CD4-positive, alpha-beta T cell treated with Interleukin-17A for 1 hour (primary cell): ENCODE measurements around the gene GAL3ST1.
"Not testable (repeated sequence)": the region's sequence is repeated elsewhere in the genome, so short reads cannot be mapped to it uniquely, and the experiment has no call there.

Source experiments
- DNase-seq: peaks from one replicate; pipeline ENCODE4 v3.0.0-alpha.2; 2020

GAL3ST1 gene

DNA sequence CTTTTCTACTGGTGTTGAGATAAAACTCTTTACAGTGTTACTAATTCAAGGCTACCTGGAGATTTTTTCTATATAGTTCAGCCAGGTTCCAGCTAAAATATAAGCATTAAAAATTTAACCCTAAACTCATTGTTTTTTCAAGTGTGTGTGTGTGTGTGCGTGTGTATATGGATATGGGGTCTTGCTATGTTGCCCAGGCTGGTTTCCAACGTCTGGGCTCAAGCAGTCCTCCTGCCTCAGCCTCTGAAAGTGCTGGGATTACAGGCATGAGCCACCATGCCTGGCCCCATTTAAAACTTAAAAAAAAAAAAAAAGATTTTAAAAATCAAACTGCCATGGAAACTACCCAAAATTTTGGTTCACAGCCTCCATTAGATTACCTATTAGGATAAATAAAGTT lies 21.7 kb upstream of the GAL3ST1 start:
- no peak for DNase-seq

DNA sequence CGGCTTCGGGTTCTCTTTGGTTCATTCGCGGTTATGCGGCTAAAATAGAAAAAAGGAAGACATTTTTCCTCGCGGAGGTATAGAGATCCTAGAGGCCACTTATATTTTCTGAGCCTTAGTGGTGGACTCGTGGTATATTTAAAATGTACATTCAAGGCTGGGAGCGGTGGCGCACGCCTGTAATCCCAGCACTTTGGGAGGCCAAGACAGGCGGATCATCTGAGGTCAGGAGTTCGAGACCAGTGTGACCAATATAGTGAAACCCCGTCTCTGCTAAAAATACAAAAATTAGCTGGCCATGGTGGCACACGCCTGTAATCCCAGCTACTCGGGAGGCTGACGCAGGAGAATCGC lies 17.9 kb upstream of the GAL3ST1 start:
- DNase-seq, result not testable (repeated sequence)

DNA sequence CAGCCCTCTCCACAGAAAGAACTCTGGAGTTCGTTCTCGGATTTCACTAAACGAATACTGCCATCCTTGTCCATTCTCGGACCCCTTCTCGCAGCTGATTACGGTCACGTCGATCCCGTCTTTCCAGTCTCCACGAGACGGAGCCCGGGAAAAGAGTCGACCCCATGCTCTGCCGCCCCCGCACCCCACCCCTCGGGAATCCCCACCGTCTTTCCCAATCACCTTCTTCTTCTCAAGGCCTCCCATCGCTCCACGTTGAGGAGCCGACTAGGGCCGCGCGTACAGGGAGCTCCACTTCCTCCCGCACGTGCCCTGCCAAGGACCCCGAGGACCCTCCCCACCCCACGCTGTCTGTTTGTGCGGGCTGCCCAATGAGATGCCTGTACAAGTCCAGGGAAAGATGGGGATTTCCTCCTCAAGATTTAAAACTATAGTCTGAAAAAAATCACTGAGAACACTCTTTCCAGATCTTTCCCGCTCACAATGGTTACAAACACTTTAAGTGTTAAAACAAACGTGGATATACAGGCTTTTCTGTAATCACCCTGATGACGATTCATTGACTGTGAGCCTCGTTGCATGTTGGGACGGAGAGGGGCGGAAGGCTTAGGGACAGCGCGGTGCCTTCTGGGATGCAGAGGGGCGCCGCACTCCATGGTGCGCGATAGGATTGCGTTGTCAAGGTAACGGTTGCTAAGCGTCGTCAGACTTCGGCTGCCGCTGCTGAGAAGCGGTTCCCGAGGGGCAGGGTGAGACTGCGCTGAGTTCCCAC lies 17.3 kb upstream of the GAL3ST1 start, which contains the start of gene PES1:
TSS of gene PES1 (minus strand) at position 323 of the 772 bp plus-strand sequence. CDS start at position 246, 77 bp downstream.
- peak; percentile 98 for DNase-seq

DNA sequence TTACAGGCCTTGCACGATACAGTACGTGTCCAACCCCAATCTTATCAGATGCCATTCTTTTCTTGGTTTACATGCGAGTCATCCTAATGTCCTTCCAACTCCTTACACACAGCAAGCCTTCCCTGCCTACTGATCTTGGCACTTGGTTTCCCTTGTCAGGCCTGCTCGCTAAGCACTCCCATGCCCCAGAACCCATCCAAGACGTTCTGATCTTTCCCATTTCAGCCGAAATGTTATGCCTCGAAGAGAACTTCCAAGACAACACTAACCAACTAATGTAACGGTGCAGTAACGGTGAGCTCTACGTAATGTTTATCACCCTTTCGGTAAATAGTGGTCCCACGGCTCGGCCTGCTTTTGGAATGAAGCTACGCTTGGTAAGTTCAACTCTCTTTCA lies 16.7 kb upstream of the GAL3ST1 start:
- no peak for DNase-seq

DNA sequence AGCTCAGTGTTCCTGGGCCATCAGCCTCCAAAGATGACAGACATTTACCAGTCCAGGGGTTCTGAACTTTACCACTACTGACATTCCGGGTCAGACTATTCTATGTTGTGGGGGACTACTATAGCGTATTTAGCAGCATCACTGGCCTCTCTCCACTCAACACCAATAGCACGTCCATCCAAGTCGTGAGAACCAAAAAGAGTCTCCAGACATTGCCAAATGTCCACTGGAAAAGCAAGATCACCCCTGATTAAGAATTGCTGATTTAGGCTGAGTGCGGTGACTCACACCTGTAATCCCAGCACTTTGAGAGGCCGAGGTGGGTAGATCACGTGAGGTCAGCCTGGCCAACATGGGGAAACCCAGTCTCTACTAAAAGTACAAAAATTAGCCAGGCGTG lies 11.9 kb upstream of the GAL3ST1 start:
- DNase-seq, result no peak

DNA sequence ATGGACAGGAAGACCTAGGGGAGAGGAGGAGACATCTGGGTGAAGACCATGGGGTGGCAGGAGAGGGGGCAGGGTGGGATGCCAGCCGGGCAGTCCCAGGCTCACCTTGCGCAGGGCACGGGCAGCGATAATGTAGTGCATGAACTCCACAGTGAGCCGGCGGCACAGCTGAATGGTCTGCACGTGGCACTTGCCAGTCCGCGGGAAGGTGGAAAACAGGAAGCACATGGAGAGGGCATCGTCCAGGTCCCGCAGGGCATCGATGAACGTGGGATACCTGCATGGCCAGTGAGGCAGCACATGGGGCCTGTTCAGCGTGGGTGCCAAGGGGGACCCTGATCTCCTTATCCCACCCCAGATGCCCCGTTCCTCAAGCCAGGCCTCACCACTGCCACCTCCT lies 10.0 kb upstream of the GAL3ST1 start:
- no peak for DNase-seq

DNA sequence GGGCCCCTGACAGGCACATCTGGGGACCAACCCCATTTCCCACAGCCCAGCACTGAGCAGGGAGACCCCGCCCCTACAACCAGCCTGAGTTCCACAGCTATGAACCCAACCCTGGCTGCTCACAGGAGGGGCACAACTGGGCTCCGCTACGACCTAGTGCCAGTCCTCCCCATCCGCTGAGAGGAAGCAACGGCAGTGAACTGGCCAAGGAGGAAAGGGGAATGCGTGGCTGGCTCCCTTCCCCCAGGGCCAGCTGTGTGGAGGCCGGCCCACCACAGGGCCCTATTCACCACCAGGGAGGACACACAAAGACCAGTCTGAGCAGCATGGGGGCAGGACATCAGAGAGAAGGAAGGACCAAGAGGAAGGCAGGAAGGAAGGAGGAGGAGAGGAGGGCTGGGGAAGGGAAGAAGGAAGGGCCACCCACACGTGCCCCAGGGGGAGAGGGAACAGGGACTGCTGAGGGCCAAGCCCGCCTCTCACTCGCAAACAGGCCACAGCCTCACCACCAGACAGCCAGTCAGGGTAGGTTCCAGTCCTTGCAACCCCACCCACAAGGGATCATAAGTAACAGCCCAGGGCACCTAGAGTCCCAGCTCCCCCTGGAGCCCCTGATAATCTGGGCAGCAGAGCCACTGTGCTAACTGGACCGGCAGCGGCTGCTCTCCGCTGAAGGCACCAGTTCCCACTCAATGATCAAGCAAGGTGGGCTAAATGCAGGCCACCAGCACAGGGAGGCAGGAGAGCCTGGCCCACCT lies 8.5 kb upstream of the GAL3ST1 start:
- DNase-seq, result no peak

DNA sequence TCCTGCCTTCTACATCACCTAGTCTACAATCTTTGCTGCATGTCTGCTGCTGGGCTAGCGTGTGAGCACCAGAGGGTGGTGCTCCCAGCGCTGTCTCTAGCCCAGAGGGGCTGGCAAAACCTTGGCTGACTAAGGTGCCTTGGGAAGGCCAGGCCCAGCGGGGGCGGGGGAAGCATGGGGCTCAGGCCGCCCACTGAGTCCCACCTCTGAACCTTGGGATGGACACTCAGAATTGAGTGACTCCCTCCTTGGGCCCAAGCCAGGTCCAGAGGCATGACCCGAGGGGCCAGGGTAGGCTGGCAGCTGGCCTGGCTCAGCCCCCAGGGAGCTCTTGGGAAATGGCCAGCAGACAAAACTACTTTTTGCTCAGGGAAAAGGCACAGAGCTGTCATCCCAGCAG lies 7.6 kb upstream of the GAL3ST1 start:
- no peak for DNase-seq

DNA sequence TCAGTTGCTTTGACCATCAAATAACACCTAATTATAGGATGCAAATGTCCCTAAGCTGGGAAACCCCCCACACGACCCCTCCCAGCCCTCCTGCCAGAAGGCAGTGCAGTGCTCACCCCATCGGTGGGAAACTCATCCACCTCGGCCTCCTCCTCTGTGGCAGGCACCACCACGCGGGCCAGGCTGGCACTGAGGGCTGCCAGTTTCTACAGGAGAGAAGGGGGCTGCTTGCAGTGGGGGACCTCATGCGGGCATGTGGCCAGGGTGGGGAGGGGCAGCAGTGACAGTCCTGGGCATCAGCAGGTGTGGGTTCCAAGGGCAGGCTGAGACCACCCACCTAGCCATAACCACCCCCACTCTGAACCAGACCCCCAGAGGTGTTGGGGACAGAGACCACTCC lies 6.4 kb upstream of the GAL3ST1 start:
- no peak for DNase-seq

DNA sequence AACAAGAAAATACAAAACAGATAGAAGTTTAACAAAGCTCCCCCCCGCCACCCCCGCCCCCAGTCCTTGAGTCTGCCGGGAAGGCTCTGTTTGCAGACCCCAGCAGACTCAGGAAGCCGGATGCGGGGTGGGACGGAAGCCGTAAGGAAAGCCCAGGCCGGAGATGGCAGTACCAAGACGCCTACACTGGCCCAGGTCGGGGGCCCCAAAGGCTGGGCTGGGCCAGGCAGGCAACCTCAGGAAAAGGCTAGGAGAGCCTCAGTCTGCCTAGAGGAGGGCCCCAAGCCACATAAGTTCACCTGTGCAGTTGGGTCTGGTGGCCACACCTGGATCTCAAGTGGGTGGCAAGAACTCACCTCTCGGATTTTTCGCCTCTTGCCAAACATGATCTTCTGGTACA lies 4.0 kb upstream of the GAL3ST1 start:
- no peak for DNase-seq

DNA sequence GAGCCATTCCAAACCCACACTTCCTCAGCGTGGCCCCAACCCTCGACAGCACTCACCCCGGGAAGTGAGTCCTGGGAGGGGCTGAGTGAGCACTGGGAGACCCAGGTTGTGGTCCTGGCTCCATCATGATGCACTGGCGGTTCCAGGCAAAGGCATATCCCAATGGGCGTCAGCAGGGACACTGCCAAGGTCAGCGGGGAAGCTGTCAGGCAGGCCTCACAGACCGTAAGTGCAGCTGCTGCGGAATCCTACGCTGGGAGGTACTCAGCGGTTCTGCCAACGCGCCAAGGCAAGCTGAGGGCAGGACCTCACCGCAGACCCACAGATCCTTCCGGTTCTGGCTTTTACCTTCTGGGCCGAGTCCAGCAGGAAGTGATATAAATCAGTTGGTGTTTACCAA lies 1.4 kb upstream of the GAL3ST1 start:
- DNase-seq, result no peak

DNA sequence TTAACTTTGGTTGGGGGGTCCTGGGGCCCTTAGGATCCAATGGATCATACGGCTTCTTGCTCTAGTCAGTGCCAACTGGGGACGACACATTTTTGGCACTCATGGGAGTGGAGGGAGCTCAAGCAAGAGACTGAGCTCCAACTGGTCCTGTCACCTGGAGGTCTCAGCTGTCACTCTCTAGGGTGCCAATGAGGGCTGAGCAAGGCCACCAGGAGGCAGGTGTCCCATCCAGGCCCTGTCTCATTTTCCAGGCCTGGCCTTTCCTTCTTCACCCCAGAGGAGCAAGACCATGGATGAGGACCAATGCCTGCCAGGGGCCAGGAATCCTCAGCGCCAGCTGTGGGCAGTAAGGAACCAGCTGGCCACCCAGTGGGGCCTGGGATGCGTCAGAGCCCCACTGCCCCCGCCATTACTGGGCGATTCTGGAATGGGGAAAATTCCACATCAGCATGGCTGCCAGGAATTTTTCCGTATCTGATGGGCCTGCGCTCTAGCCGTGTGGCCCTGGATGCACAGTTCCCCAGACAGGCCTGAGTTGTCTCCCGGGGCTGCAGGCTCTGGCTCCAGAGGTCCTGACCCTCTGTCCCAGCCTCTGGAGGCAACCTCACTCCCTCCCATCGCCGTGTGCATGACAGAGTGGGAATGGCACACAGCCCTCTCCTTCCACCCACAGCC lies 669 bp upstream of the GAL3ST1 start:
- DNase-seq, result no peak

DNA sequence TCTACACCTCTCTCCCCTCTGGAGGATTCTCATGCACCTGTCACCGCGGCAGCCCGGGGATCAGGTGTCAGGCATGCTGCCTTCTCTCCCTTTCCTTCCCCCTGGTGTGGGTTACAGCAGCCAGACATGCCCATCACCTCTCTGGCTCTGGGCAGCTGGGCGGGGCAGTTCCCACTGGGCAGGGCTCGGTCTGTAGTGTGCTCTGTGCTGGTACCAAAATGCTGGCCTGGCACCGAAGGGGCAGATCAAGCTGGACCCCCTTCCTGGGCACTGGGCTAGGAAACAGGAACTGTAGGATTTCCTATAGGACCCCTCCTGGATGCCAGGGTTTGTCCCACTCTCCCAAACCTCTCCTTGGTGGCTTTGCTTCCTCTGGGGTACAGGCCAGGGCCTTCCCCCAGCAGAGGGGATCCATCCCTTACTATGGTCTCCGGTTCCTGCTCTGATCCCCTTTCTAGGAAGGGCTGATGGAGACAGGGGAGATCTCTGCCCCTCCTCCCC lies 821 bp downstream of the GAL3ST1 start:
- DNase-seq, result no peak

DNA sequence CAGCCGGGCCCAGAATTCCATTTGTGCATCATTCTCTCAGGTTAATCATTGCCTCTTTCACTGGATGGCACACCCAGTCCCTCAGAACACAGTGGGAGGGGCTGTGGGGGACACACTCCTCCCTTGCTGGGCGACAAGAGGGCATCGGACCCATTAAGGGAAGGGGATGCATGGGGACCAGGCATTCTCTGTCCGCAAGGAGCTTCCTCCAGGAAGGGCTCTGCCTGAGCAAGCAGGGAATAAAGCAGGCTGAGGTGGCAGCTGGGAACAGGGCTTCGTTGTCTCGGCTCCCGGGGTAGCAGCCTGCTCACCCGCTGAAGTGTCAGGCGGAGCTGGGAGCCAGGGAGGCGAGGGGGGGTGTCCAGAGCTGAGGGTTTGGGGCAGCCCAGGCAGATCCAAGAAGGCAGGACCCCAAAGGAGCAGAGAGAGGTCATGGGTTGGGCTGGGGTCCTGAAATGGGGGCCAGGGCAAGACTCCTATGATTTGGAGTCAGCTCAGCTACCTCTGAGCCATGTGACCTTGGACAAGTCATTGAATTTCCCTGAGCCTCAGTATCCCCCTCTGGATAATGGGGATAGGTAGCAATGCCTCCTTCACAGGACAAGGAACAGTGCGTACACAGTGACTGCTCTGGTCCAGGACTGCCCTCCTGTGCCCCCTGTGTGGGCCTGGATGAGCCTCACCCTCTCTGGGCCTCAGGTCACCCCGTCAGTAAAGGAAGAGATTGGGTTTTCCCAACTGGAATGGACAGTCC lies 1.4 kb downstream of the GAL3ST1 start:
- DNase-seq, result no peak

DNA sequence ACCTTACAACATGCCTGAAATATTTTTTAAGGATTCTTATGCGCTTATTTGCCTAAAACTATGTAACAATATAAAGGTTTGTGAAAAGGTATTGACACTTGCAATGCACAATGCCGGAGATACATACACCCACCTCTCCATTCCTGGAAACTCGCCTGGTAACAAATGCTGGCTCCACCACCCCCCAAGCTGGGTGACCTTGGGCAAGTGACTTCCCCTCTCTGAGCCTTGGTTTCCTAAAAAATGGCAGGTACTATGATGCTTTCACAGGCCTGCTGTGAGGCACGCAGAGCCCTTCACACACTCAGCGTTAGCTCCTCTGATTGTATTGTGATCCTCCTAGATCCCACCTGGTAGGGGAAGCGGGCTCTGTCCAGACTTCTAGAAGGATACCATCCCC lies 2.3 kb downstream of the GAL3ST1 start:
- no peak for DNase-seq

DNA sequence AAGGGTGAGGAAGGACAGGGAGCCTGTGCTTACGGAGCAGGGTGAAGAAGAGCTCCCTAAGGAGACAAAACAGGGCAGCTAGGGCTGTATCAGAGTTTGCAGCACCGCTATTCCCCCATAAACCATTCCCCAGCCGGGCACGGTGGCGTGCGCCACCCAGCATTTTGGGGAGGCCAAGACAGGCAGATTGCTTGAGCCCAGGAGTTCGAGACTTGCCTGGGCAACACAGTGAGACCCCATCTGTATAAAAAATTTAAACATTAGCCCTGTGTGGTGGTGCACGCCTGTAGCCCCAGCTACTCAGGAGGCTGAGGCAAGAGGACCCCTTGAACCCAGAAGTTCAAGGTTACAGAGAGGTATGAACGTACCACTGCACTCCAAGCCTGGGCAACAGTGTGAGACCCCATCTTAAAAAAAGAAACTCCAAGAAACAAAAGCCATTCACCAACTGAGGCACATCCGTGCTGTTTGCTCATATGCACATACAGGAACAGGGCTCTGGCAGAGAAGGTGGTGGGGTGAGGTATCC lies 4.7 kb downstream of the GAL3ST1 start:
- DNase-seq, result no peak

DNA sequence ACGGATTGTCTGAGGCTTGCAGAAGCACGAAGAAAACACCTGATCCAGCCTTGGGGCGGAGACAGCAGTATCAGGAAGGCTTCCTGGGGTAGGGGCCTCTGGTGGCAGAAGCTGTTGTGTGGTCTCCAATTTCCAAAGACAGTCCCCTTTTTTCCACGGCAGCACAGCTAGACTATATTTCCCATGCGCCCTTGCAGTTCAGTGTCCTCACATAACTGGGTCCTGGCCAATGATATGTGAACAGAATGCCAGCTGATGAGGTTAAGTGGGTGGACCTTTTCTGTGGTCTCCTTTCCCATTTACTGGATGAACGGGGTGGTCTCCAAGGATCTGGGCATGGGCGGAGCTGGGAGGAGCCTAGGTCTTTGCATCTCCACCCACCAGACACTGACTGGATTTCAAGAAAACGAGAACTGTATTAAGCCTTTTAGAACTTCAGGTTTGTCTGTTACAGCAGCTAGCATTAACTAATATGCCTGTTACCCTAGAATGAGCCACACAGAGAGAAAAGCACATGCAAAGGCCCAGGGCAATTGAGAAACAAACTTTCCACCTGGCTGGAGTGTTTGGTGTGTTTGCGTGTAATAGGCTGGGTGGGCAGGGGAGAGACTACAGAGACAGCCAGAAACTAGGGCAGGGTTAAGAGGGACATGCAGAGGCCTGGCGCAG lies 6.2 kb downstream of the GAL3ST1 start:
- no peak for DNase-seq

DNA sequence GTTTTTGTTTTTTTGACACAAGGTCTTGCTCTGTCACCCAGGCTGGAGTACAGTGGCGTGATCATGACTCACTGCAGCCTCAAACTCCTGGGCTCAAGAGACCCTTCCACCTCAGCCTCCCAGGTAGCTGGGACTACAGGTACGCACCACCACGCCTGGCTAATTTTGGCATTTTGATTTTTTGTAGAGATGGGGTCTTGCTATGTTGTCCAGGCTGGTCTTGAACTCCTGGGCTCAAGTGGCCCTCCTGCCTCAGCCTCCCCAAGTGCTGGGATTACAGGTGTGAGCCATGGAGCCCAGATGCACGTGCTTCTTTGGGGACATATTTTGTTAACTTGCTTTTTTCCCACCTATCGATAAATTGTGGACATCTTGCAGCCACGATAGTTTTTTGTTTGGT lies 7.2 kb downstream of the GAL3ST1 start:
- not testable (repeated sequence) for DNase-seq

DNA sequence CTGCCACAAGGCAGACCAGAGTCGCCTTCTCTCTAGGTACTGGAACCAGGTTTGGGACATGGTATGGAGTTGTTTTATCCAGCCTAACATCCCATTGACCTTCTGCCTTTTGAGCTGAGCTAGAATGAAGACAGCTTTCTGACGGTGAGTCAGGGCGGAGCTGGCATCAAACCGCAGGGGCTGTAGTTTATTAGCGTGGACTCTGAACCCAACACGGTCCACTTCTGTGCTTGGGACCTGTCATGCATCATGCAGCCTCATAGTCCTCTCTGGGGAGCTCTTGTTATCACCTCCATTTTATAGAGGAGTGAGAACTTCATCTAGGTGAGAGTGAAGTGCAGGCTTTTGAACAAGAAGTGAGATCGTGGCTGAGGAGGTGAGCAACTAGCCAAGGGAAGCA lies 8.3 kb downstream of the GAL3ST1 start:
- no peak for DNase-seq

DNA sequence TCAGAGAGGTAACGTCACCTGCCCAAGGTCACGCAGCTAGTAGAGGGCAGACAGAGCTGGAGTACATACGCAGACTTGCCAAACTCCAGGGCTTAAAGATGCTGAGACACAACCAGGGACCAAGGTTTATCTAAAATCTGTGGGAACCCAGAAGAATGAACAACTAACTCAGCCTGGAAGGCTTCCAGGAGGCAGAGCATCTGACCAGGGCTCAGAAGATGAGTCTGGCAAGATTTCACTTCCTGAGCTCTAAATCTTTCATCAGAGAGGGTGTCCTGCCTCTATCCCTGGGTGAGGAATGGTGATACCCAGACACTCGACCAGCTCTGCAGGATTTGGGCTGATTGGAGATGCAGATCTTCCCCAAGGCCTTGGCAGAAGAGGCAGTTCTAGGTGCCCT lies 9.1 kb downstream of the GAL3ST1 start:
- no peak for DNase-seq

DNA sequence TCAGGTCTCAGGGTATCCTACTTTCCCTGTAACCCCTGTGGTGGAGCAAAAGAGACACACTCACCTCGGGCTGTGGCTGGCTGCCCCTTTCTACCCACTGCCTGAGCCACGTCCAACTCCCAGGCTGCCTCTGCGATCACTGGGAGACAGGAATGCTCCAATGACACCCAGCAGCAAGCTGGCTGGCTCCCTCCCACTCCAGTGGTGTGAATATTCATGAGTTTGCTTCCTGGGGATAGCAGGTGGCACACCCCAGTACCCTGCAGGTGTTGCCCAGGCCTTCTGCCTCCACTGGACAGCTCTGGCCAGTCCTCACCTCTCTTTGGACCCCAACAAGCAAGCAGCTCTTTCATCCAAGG lies 9.7 kb downstream of the GAL3ST1 start:
- DNase-seq, result no peak

DNA sequence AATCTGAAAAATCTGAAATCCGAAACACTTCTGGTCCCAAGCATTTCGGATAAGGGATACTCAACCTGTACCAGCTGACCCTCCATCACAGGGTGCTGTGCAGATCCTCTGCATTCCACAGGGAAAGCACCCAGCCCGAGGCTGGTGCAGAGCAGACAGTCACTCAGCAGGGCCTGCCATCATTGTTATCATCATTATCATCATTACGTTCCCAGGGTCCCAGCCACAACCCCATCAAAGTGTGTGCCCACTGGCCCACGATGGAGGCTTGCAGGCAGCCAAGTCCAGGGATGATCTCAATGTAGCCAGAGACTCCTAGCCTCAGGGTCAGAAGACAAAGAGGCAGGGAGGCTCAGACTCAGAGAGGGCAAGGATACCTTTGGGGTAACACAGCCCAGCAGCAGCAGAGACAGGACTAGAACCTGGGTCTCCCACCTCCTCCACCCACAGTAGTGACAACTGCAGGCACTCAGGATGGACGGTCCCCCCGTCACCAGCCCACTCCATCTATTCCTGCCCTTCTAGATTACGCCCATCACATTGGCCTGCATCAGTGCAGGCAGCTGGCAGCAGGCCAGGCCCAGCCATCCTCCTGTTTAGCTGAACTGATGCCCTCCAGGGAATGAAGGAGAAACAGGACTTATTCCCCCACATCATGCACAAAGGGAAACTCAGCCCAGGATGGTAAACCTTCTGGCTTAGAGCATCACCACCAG lies 10.3 kb downstream of the GAL3ST1 start:
- no peak for DNase-seq
